Neural cell (in vitro differentiated cells): Measurements from ENCODE around the gene PGAP6.

Source experiments
- POLR2AphosphoS5 ChIP-seq: IDR thresholded peaks from 2 replicates; pipeline ENCODE4 v1.6.1; 2012
- RAD21 ChIP-seq: fragments of 450-650 bp; conservative IDR thresholded peaks from 2 replicates; pipeline ENCODE4 v1.6.1; 2014; ENCODE audit warnings: antibody characterized with exemption, mild to moderate bottlenecking, moderate library complexity
- TAF1 ChIP-seq: IDR thresholded peaks from 2 replicates; pipeline ENCODE4 v1.6.1; 2012; ENCODE audit warnings: low read depth
- TF ChIP-seq, protein P1 (sequence below): fragments of 450-650 bp; IDR thresholded peaks from 2 replicates; pipeline ENCODE4 v1.5.1; 2014; ENCODE audit warnings: antibody characterized with exemption, mild to moderate bottlenecking, moderate library complexity; ENCODE audit not compliant: poor library complexity, severe bottlenecking

DNA sequence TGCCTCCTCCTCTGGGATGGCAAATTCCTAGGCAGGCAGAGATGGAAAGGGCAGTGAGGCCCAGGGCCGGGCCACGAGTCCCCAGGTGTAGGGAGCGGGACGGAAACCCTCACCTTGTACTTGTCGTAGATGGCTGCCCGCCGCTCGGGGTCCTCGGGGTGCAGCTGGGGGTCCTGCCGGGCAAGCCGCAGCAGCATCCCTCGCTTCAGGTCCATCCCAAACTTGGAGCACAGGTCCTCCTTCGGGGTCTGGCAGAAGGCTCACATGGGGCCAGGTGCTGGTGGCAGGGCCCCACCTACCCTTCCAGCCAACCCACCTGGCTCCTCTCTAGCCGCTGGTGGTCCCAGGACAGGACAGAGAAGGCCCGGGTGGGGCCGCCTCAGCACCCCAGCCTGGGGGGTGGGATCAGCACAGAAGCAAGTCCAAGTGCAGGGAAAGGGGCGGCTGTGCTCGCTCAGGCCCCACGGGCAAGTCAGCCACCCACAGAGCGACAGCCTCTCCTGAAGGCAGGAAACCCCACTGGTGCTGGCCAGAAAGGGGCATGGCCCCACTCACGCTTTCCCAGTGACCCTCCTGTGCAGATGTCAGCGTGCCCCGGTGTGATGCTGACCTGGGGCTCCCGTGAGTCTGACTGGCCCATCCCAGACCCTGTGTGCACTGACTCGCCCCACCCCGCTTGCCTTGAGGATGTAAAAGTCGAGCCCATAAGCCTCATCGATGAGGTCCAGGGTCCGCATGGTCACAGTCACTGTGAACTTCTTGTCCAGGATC is 13.2 kb downstream of the PGAP6 start:
- TF ChIP-seq TAF1 = no peak
- TF ChIP-seq, protein P1, sequence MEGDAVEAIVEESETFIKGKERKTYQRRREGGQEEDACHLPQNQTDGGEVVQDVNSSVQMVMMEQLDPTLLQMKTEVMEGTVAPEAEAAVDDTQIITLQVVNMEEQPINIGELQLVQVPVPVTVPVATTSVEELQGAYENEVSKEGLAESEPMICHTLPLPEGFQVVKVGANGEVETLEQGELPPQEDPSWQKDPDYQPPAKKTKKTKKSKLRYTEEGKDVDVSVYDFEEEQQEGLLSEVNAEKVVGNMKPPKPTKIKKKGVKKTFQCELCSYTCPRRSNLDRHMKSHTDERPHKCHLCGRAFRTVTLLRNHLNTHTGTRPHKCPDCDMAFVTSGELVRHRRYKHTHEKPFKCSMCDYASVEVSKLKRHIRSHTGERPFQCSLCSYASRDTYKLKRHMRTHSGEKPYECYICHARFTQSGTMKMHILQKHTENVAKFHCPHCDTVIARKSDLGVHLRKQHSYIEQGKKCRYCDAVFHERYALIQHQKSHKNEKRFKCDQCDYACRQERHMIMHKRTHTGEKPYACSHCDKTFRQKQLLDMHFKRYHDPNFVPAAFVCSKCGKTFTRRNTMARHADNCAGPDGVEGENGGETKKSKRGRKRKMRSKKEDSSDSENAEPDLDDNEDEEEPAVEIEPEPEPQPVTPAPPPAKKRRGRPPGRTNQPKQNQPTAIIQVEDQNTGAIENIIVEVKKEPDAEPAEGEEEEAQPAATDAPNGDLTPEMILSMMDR = no peak
- no peak for TF ChIP-seq RAD21
- no peak for TF ChIP-seq POLR2AphosphoS5
